Endothelial cell of hepatic sinusoid (primary cell): ENCODE results near the gene SMAD3.

Experiments used
- in situ Hi-C: cut with HindIII; loops from 2 replicates; pipeline ENCODE4 v1.10.0; 2017; ENCODE audit warnings: low sequenced_read_pairs

Gene SMAD3

DNA sequence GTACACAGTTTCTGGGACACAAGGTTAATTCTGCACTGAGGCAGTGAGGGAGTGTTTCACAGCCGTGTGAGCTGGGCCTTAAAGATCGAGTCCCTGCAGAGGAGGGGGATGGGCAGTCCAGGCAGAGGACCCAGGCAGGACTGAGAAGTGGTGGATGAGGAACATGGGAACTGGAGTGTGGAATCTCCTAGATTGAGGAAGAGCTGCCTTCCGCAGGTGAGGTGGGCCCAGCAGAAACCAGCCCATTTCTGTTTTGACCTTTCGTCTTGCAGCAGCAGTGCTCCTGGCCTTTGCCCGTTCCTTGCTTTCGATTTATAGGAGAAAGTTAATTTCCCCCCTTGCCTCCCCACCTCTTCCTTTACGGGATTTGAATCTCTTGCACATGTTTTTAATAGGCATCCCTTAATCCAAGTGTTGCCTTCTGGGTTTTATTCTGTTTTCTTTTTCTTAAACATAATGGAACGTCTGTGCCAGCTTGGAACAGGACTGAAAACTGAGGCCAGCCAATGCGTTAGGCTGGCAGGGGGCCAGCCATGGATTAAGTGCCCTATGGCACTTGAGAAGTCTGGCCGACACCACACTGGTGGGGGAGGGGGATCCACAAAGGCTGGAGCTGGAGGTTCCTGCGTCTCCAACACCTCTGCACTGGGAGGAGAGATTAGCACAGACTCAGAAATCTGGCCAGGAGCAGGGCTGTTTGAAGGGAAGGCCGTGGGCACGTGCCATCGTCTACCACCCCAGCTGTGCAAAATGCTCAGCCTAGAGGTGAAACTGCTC is 111.0 kb downstream of the SMAD3 start:
- in situ Hi-C loops: no loop called here

DNA sequence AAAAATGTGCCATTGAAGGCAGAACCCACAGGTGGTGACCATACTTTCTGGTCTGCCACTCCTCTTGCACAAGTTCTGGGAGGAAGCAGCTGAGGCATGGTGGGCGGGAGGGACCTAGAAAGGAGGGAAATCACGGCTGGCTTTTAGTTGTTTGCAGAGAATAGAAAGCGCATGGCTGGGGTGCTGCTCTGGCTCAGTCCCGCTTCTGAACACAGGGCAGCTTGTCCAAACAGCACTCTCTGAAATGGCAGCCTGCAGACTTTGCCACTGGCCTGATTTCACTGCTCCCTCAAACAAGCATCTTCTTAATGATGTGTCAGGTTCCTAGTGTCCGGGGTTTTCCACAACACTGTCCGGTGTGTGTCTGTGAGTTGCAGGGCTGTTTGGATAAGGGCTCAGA is 112.3 kb downstream of the SMAD3 start:
- in situ Hi-C loops: no loop called here

DNA sequence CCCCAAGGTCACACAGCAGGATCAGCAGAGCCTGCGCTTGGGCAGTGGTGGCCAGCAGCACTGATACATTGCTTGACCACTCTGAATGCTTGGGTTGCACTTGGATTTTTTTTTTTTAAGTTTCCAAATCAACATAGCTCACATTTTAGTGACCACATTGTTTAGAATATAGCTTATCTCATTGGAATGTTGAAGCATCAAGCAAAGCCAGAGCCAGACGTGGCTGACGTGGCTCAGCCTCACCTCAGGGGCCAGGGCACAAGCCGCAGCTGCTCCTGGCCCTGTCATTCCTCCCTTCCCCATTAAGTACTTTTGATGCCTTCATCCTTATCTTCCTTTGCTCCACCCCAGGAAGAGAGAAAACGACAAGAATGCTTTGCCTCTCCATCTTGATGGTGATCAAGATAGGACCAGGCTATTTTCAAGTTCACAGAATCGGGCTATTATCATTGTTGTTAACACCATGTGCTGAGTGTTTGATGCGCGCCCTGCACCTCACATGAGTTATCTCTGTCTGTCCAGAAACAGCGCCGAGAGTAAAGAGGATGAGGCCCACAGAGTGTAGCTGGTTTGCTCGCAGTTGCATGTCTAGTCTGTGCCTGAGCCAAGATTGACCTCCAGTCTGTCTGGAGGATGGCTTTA is 113.3 kb downstream of the SMAD3 start:
- in situ Hi-C loops: no loop called here

DNA sequence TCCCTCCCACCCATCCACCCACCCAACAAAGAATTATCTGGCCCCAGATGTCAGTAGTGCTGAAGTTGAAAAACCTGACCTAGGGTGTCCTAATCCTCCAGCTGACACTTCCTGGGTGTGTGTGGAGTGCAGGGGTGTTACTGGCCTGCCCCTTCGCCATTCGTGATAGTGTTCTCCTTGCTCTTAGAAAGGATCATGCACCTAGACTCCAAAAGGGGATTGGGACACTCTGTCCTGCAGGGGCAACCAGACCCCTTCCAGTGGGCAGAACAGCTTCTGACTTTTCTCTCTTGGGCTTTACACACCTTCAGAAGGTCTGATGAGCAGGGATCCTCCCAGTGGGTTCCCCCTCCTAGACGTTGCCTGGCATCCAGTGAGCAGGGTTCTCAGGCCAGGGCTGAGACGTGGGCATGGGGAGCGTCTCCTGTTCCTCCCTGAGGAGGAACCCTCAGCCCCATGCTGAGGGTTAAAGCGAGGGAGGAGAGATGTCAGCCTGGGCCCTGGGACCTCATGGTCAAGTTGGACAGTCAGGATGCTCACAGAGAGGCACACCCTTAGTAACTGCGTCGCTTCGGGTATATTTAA is 114.1 kb downstream of the SMAD3 start:
- in situ Hi-C loops: no loop called here

DNA sequence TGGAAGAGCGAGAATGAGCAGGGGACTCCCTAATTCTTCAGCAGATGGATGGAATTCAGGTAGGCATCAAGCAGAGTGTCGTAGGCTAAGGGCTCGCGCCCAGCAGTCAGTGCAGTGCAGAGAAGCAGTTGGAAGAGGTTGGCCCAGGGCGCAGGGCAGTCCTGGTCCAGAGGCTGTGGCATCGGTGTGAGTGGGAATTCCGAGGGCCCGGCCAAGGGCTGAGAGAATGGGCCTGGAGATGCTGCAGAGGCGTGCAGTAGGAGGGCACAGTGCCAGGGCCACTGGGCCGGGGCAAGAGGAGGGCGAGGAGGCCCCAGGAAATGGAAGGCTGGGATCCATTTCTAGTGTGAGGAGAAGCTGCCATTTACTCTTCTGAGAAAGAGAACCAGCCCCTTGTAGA is 114.6 kb downstream of the SMAD3 start:
- in situ Hi-C loops: no loop called here

DNA sequence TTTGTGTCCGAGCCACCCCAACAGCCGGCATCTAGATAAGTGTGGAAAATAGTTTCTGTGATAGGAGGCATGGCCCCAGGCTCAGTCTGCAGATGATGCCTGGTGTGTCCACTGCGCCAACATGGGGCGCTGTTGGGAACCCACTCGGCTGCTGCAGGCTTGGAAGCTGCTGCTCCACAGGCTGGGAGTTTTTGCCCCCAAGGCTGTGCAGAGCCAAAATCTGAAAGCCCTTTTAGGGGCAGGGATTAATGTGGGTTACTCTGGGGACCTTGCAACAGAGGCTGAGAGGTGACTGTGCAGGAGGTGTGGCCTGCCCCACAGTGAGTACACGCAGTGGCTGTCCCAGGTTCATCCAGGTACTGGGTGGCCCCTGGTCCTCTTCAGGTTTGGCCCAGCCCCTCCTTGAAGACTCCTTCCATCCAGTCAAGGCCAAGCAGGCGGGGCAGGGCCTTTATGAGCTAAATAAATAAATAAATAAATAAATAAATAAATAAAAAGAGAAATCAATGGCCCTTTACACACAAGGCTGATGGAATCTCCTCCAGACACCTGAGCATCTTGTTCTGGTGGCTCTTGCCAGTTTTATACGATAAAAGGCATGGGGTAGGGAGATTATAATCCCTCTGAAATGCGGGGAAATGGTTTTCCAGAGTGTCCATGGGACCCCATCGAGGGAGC is 115.3 kb downstream of the SMAD3 start:
- in situ Hi-C loops: no loop called here

DNA sequence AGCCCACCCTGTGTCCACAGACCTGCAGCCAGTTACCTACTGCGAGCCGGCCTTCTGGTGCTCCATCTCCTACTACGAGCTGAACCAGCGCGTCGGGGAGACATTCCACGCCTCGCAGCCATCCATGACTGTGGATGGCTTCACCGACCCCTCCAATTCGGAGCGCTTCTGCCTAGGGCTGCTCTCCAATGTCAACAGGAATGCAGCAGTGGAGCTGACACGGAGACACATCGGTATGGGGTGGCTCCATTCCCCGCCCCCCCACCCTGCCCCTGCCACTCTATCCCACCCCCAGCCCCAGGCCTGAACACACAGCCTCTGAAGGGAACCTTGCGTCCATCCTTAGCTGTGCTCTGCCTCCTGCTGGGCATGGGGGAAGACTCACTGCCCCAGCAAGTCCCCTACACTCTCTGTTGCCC is 115.8 kb downstream of the SMAD3 start:
- in situ Hi-C loops: no loop called here

DNA sequence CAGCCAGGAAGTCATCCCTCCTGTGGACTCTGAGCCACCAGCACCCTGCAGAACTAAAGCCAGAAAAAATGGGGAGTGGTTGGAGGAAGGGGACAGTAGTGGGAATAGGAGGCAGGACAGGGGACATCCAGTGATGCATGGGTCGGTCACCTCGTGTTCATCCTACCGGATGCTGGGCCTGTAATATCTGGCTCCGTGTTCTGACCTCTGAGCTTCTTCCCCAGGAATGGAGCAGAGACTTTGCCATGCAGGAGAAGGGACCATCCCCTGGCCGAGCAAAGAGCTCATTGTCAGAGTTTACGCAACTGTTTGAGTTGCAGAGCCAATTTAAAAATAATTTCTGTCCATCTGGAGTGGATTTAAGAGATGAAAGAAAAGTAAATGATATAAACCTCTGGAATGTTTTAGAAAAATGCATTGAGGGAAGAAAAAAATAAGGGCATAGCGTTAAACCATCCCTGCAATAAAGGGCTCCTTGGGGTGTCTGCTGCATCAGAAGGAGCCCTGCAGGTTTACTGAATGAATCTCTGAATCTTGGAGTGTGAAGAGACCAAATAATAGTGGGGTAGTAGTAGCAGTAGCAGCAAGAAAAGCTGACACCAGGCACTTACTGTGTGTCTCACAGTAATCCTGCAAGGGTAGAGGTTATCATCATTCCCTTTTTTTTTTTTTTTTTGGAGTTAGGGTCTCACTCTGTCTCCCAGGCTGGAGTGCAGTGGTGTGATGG is 118.2 kb downstream of the SMAD3 start:
- in situ Hi-C loops: no loop called here

DNA sequence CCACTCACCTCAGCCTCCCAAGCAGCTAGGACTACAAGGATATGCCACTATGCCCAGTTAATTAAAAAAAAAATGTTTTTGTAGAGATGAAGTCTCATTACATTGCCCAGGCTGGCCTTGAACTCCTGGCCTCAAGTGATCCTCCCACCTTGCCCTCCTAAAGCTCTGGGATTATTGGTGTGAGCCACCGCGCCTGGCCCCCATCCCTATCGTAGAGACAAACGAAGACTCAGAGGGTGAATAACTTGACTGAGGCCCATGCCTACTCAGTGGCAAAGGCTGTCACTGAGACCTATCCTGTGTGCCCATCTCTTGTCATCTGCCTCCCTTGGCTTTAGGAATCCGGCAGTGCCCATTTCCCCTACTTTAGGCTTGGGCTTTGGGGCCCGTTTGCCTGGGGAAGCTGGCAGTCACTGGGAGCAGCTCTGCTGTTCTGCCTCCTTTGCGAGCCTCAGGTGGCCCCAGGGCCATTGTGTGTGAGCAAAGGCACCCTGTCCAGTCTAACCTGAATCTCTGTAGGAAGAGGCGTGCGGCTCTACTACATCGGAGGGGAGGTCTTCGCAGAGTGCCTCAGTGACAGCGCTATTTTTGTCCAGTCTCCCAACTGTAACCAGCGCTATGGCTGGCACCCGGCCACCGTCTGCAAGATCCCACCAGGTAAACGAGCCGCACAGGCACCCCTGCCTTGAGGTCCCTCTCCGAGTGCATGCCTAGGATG is 119.0 kb downstream of the SMAD3 start:
- in situ Hi-C loops: no loop called here

DNA sequence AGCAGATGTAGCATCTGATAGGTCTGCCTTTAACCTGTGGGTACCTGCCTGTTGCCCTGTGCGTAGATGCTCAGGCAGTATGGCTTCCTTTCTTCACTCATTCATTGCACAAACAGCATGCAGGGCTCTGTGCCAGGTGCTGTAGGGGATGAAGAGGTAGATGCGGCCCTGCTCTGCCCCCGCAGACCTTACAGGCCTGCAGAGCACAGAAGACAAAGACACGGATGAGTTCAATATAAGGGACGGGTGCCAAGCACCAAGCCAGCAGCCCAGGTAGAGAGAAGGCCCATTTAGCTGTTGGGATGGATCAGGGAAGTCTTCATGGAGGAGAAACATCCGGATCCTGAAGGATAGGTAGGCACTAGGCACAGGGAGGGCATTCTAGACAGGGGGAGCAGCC is 119.6 kb downstream of the SMAD3 start:
- in situ Hi-C loops: loop anchor here (5.0 kb wide), 1 partner anchor 62 kb away; no protein-coding TSS in a partner anchor

DNA sequence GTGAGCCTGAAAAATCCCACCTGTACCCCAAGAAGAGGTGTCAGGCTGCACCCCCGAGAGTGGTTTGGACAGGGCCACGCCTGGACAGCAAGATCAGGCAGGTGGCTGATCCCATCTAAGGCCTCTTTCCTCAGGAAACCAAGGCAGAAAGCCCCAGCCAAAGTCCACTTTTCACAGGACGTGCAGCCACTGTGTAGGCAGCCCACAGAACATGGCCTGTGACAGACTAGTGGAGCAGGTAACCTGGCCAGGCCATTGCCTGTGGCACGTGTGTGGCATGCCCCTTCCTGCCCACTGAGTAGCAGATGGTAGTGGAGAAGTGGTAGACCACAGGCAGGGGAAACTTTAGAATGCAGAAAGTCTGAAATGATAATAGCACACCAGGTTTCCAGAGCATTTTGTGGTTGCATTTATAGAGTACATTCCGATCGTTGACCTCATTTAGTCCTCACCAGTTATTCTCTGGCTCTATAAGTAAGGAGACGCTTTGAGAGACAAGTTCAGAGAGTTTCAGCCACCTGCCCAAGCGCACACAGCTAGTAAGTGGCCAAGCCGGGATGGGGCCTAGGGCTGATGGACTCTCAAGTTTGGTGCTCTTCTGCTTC is 120.3 kb downstream of the SMAD3 start:
- in situ Hi-C loops: loop anchor here (5.0 kb wide), 1 partner anchor 62 kb away; no protein-coding TSS in a partner anchor

DNA sequence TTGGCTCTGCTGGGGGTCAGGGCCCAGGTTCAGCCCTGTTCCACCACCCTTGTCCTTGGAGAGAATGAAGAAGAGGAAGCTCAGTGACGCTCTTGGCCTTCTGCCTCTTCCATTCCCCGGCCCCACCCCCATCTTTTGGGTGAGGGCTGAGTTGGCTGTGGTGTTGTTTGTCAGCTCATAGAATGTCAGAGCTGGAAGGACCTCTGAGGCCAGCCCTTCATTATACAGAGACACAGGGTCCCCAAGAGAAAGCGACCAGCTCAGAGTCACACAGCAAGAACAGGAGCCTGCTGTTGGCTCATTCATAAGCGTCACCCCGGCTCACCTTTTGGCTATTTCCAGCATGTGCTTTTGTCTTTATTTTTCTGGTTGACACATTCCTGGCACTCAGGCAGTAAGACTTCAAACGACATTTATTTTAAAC is 120.8 kb downstream of the SMAD3 start:
- in situ Hi-C loops: loop anchor here (5.0 kb wide), 1 partner anchor 61 kb away; no protein-coding TSS in a partner anchor

DNA sequence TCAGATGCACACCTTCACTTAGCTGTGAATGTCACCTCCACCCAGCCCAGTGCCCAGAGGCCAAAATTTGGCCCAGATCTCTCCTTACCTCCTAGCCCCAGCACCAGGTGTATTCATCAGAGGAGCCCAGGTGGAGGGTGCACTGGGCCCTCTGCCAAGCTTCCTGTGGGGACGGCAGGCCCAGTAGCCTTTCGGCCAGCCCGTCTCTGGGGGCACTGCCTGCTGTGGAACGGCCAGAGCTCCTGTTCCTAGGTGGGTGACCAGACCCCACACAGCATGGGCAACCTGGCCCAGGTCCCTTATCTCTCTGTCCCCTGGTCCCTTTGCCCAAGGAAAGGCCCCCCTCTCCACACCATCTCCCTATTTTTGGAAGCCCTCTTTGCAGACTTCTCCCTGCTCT is 121.3 kb downstream of the SMAD3 start:
- in situ Hi-C loops: loop anchor here (5.0 kb wide), 1 partner anchor 61 kb away; no protein-coding TSS in a partner anchor

DNA sequence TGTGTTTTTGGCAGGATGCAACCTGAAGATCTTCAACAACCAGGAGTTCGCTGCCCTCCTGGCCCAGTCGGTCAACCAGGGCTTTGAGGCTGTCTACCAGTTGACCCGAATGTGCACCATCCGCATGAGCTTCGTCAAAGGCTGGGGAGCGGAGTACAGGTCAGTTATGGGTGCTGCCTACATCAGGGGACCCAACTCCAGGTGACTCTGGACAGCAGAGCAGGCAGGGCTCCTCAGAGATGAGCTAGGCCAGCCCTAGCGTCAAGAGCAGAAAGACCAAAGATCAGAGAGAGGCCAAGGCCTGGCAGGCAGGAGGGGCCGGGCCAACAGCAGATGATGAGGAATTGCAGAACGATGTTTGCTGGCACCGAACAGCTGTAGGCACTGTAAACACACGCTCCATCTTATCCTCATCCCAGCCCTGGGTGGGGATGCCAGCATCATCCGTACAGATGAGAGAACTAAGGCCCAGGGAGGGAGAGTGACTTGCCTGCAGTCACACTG is 122.0 kb downstream of the SMAD3 start:
- in situ Hi-C loops: loop anchor here (5.0 kb wide), 1 partner anchor 60 kb away; no protein-coding TSS in a partner anchor

DNA sequence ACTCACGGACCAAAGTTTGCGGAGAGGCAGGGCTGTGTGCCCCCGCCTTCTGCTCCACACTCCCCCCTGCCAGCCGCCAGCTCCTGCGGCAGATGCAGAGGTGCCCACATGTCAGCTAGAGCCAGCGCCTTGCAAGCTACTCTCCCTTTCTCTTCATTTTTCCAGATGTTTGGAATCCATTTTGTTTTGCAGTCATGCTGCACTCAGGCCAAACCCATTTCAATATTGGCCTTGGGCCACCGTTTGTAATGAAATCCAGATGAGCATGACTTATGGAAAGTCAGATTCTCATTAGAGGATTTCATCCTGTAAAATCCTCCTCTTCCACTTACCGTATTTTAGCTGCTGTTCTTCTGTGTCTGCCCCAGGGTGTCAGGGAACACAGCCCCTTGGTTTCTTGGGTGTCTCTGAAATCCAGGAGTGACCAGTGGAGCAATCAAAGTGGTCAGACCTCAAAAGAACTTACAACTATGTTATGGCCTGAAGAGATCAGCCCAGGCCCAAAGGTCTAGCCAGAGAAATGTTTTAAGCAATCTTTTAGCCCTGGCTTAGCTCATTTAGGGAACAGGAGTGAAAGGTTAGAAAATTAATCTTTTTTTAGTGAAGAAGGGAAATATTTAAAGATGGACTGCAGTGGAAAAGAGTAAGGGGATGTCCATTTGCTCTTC is 123.3 kb downstream of the SMAD3 start:
- in situ Hi-C loops: loop anchor here (5.0 kb wide), 1 partner anchor 59 kb away; no protein-coding TSS in a partner anchor

DNA sequence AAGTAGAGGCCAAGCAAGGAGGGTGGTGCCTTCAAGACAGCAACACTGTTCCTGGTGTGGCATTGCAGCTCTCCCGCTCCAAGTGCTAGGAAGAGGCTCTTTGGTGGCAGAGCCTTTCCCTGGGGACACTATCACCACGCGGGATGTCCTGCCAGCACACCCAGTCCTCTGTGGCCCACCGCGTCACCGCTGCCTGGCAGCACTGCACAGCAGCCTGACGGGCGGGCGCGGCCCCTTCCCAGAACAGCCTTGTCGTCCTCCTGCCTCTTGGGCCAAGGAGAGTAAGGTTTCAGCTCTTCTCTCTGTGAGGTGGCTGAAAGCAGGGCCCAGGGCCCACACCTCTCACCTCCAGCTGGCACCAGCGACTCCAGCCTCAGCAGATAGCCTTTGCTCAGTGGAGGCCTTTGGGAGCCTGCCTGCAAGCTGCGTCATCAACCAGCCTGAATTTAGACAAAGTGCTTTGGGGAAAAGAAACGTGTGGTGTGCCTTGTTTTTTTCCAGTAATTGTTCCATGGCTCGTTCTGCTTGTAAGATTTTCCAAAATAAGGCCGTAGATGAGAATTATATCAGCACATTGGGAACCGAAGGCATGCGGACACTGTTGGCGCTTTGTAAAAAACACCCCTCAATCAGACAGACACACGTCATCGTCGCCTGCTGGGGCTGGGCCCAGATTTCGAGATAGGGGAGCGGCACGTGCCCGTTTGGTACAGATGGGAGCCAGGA is 124.1 kb downstream of the SMAD3 start:
- in situ Hi-C loops: loop anchor here (5.0 kb wide), 1 partner anchor 58 kb away; no protein-coding TSS in a partner anchor

DNA sequence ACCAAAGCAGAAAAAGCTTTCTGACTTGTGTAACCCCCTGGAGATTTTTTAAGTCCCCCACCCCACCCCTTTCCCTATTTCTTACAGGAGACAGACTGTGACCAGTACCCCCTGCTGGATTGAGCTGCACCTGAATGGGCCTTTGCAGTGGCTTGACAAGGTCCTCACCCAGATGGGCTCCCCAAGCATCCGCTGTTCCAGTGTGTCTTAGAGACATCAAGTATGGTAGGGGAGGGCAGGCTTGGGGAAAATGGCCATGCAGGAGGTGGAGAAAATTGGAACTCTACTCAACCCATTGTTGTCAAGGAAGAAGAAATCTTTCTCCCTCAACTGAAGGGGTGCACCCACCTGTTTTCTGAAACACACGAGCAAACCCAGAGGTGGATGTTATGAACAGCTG is 124.9 kb downstream of the SMAD3 start:
- in situ Hi-C loops: no loop called here

DNA sequence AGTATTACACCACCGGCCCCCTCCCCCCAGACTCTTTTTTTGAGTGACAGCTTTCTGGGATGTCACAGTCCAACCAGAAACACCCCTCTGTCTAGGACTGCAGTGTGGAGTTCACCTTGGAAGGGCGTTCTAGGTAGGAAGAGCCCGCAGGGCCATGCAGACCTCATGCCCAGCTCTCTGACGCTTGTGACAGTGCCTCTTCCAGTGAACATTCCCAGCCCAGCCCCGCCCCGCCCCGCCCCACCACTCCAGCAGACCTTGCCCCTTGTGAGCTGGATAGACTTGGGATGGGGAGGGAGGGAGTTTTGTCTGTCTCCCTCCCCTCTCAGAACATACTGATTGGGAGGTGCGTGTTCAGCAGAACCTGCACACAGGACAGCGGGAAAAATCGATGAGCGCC is 125.4 kb downstream of the SMAD3 start:
- in situ Hi-C loops: no loop called here
